Left lung (tissue), 10 donors: ENCODE results near the gene TESK2. TPM values are rescaled to one million over a fixed set of nuclear protein-coding genes. Genes with fewer than 3 reads are reported as not detected.
"Not testable (repeated sequence)": the region's sequence is repeated elsewhere in the genome, so short reads cannot be mapped to it uniquely, and the experiment has no call there.

Source experiments
- ATAC-seq: fragments of 200-7000 bp; cut with Tn5 transposase; one replicate; pipeline ENCODE4 v1.9.1; 2020; ENCODE audit warnings: moderate library complexity
- DNase-seq, 4 donors: peaks; one replicate each; pipeline ENCODE4 v3.0.0-alpha.2; 2013 to 2020
- H3K27ac ChIP-seq, 2 donors: fragments of 200-600 bp; sonication (generic) in 1 of 2; one replicate each; pipeline versions ENCODE4 v1.5.0 to v1.8.0; 2020 to 2021
- H3K27me3 ChIP-seq, 2 donors: fragments of 200-600 bp; sonication (generic) in 1 of 2; one replicate each; pipeline versions ENCODE4 v1.5.0 to v1.8.0; 2020 to 2021
- H3K36me3 ChIP-seq, 2 donors: fragments of 200-600 bp; sonication (generic) in 1 of 2; one replicate each; pipeline versions ENCODE4 v1.5.0 to v1.8.0; 2020 to 2021
- H3K4me1 ChIP-seq, 2 donors: fragments of 200-600 bp; one replicate each; pipeline ENCODE4 v1.8.0; 2021
- H3K4me3 ChIP-seq, 2 donors: fragments of 200-600 bp; sonication (generic) in 1 of 2; one replicate each; pipeline versions ENCODE4 v1.5.0 to v1.8.0; 2020 to 2021; ENCODE audit warnings: mild to moderate bottlenecking in 1 of 2
- H3K9me3 ChIP-seq, 2 donors: fragments of 200-600 bp; sonication (generic) in 1 of 2; one replicate each; pipeline versions ENCODE4 v1.5.0 to v1.8.0; 2020 to 2021
- CTCF ChIP-seq, 2 donors: fragments of 200-600 bp; sonication (generic) in 1 of 2; IDR thresholded peaks; one replicate each; pipeline versions ENCODE4 v1.5.0 to v1.8.0; 2021; ENCODE audit warnings: antibody characterized with exemption in 2 of 2
- intact Hi-C, 2 donors: fragments of 100-400 bp; cut with DNase I; formaldehyde crosslinking; loops; one replicate each; pipeline versions ENCODE4 v1.11.2 to v1.14.2; 2022
- polyA plus RNA-seq, 6 donors: library from polyadenylated mRNA; unstranded; fragments of 120-200 nt; gene quantifications; one replicate each; pipeline ENCODE4 v1.2.1, GENCODE V29; 2013; ENCODE audit not compliant: insufficient read length in 6 of 6
- total RNA-seq, 2 donors: library from RNA; stranded (reverse); fragmentation: NEBNext Ultra II Directional; extraction: Animal tissue kit (Norgen Biotek cat#: 25700); gene quantifications; one replicate each; pipeline ENCODE4 v1.2.1, GENCODE V29; 2021
- donor health status: DM: no; HTN: yes; CAD: no.
- donor health status: DM: no; HTN: no; CAD: no.

TESK2 gene
- total and polyA plus RNA-seq, 8 donors = 4.3 to 12.5 (median 9.2) TPM

GRCh38 chr1:45488666-45489377 lies 2.1 kb downstream of the TESK2 start:
- DNase-seq (no peak), ATAC-seq (no peak)
- Histone ChIP-seq H3K9me3 (no peaks in the 10 kb centered on the region), H3K4me3 (no peak overlapping the region), H3K27me3 (no peaks in the 10 kb centered on the region), H3K4me1 (peaks cover 5 to 24% of the 10 kb centered on the region in 2 donors), H3K36me3 (no peaks in the 10 kb centered on the region), H3K27ac (no peak overlapping the region)
- intact Hi-C loops = no loop called here
- no peak for TF ChIP-seq CTCF (IDR thresholded peaks at IDR 0.05)

- Histone ChIP-seq H3K27ac (no peak overlapping the region), H3K36me3 (no peaks in the 10 kb centered on the region), H3K4me1 (peaks cover 5 to 18% of the 10 kb centered on the region in 2 donors), H3K9me3 (no peaks in the 10 kb centered on the region), H3K4me3 (no peak overlapping the region), H3K27me3 (no peaks in the 10 kb centered on the region)
- DNase-seq (no peak), ATAC-seq (no peak)
- TF ChIP-seq CTCF (IDR thresholded peaks at IDR 0.05) = no peak
- intact Hi-C loops = no loop called here
Observed at GRCh38 chr1:45485949-45486348, 5.0 kb downstream of the TESK2 start.

- intact Hi-C loops = no loop called here
Observed at GRCh38 chr1:45479039-45479748, 11.8 kb downstream of the TESK2 start.

GRCh38 chr1:45478121-45478814 lies 12.7 kb downstream of the TESK2 start:
- intact Hi-C loops = no loop called here
- H3K27ac ChIP-seq = no peak overlapping the region
- no peaks in the 10 kb centered on the region for H3K9me3 ChIP-seq
- H3K27me3 ChIP-seq = no peaks in the 10 kb centered on the region
- H3K36me3 ChIP-seq = no peaks in the 10 kb centered on the region
- no peak for ATAC-seq
- no peaks in the 10 kb centered on the region for H3K4me1 ChIP-seq
- TF ChIP-seq CTCF (IDR thresholded peaks at IDR 0.05) = no peak
- H3K4me3 ChIP-seq = no peak overlapping the region
- peak in 1 of 4 donors; percentile 28 for DNase-seq

More at GRCh38 chr1:45479039-45479748, 11.8 kb downstream of the TESK2 start:
- ATAC-seq = no peak
- no peaks in the 10 kb centered on the region for H3K9me3 ChIP-seq
- no peak for TF ChIP-seq CTCF (IDR thresholded peaks at IDR 0.05)
- H3K36me3 ChIP-seq = no peaks in the 10 kb centered on the region
- H3K27me3 ChIP-seq = no peaks in the 10 kb centered on the region
- H3K4me1 ChIP-seq = no peaks in the 10 kb centered on the region
- H3K27ac ChIP-seq = no peak overlapping the region
- no peak for DNase-seq
- no peak overlapping the region for H3K4me3 ChIP-seq

GRCh38 chr1:45477646-45478045 lies 13.3 kb downstream of the TESK2 start:
- no peak overlapping the region for H3K4me3 ChIP-seq
- no peaks in the 10 kb centered on the region for H3K9me3 ChIP-seq
- DNase-seq (no peak), ATAC-seq (no peak)
- no peak for TF ChIP-seq CTCF (IDR thresholded peaks at IDR 0.05)
- no peak overlapping the region for H3K27ac ChIP-seq
- no peaks in the 10 kb centered on the region for H3K36me3 ChIP-seq
- H3K27me3 ChIP-seq = no peaks in the 10 kb centered on the region
- H3K4me1 ChIP-seq = no peaks in the 10 kb centered on the region
- intact Hi-C loops = no loop called here

- H3K27ac ChIP-seq, ATAC-seq, H3K36me3 ChIP-seq, H3K4me3 ChIP-seq, DNase-seq, H3K27me3 ChIP-seq, H3K9me3 ChIP-seq, intact Hi-C loops, H3K4me1 ChIP-seq: not testable (repeated sequence)
Observed at GRCh38 chr1:45474194-45474593, 16.8 kb downstream of the TESK2 start.
